Trophoblast cell (in vitro differentiated cells and primary cell): ENCODE results near the gene LIPN.
A peak's percentile ranks its signal among the peaks of the same experiment; 100 is the strongest.

Source experiments
- DNase-seq, 2 donors: peaks; one replicate each; pipeline ENCODE4 v3.0.0-alpha.2; 2016
- H2AFZ ChIP-seq: 2 replicates; pipeline ENCODE4 v1.6.1; 2013; ENCODE audit warnings: low read length, moderate library complexity, mild to moderate bottlenecking; ENCODE audit not compliant: insufficient read depth, poor library complexity
- H2AK5ac ChIP-seq: 2 replicates; pipeline ENCODE4 v1.6.1; 2013; ENCODE audit warnings: mild to moderate bottlenecking, low read length
- H2BK120ac ChIP-seq: 2 replicates; pipeline ENCODE4 v1.6.1; 2013; ENCODE audit warnings: low read length, mild to moderate bottlenecking, moderate library complexity; ENCODE audit not compliant: insufficient read depth, poor library complexity
- H2BK12ac ChIP-seq: 2 replicates; pipeline ENCODE4 v1.6.1; 2013; ENCODE audit warnings: mild to moderate bottlenecking, low read length, moderate library complexity
- H2BK5ac ChIP-seq: 2 replicates; pipeline ENCODE4 v1.6.1; 2013; ENCODE audit warnings: low read length, low read depth, moderate library complexity, mild to moderate bottlenecking; ENCODE audit not compliant: poor library complexity
- H3K14ac ChIP-seq: 2 replicates; pipeline ENCODE4 v1.6.1; 2013; ENCODE audit warnings: mild to moderate bottlenecking, low read length
- H3K18ac ChIP-seq: 2 replicates; pipeline ENCODE4 v1.6.1; 2013; ENCODE audit warnings: mild to moderate bottlenecking, low read length
- H3K23ac ChIP-seq: 2 replicates; pipeline ENCODE4 v1.6.1; 2013; ENCODE audit warnings: low read length
- H3K27ac ChIP-seq: 2 replicates; pipeline ENCODE4 v1.5.1; 2013; ENCODE audit warnings: low read depth, mild to moderate bottlenecking, inconsistent platforms, low read length, moderate library complexity
- H3K27me3 ChIP-seq: 2 replicates; pipeline ENCODE4 v1.6.1; 2013; ENCODE audit warnings: inconsistent platforms, mild to moderate bottlenecking, low read length, moderate library complexity; ENCODE audit not compliant: insufficient read depth
- H3K36me3 ChIP-seq, 2 experiments: 1 replicate in 1 of 2; 2 replicates in 1 of 2; pipeline ENCODE4 v1.6.1; 2013; ENCODE audit warnings: low read length in 2 of 2, mild to moderate bottlenecking in 2 of 2, moderate library complexity in 1 of 2; ENCODE audit not compliant: insufficient read depth in 2 of 2, control insufficient read depth in 1 of 2
- H3K4ac ChIP-seq: 2 replicates; pipeline ENCODE4 v1.6.1; 2013; ENCODE audit warnings: low read depth, mild to moderate bottlenecking, low read length, moderate library complexity
- H3K4me1 ChIP-seq, 2 experiments: 1 replicate in 1 of 2; 2 replicates in 1 of 2; pipeline ENCODE4 v1.6.1; 2013; ENCODE audit warnings: low read length in 2 of 2, mild to moderate bottlenecking in 2 of 2, moderate library complexity in 1 of 2; ENCODE audit not compliant: insufficient read depth in 2 of 2, control insufficient read depth in 1 of 2
- H3K4me2 ChIP-seq: 2 replicates; pipeline ENCODE4 v1.6.1; 2013; ENCODE audit warnings: inconsistent platforms, mild to moderate bottlenecking, low read length, moderate library complexity
- H3K4me3 ChIP-seq: 2 replicates; pipeline ENCODE4 v1.5.1; 2013; ENCODE audit warnings: mild to moderate bottlenecking, low read depth, low read length, inconsistent platforms
- H3K79me1 ChIP-seq: one replicate; pipeline ENCODE4 v1.6.1; 2013; ENCODE audit warnings: low read length
- H3K79me2 ChIP-seq: 2 replicates; pipeline ENCODE4 v1.6.1; 2013; ENCODE audit warnings: low read length, mild to moderate bottlenecking; ENCODE audit not compliant: control insufficient read depth, insufficient read depth, poor library complexity
- H3K9ac ChIP-seq: 2 replicates; pipeline ENCODE4 v1.6.1; 2013; ENCODE audit warnings: mild to moderate bottlenecking, low read length
- H3K9me3 ChIP-seq: 2 replicates; pipeline ENCODE4 v1.6.1; 2013; ENCODE audit warnings: low read depth, mild to moderate bottlenecking, control low read depth, inconsistent platforms, low read length; ENCODE audit not compliant: insufficient read depth
- H4K12ac ChIP-seq: 2 replicates; pipeline ENCODE4 v1.6.1; 2013; ENCODE audit warnings: low read depth, mild to moderate bottlenecking, low read length, moderate library complexity
- H4K8ac ChIP-seq: 2 replicates; pipeline ENCODE4 v1.6.1; 2013; ENCODE audit warnings: low read depth, mild to moderate bottlenecking, low read length, moderate library complexity
- H4K91ac ChIP-seq: one replicate; pipeline ENCODE4 v1.6.1; 2013; ENCODE audit warnings: low read depth, mild to moderate bottlenecking, low read length, moderate library complexity
- WGBS: extraction: QIAGEN DNeasy Blood & Tissue Kit; methylation state at CpG from one replicate; pipeline ENCODE4 v1.1.7; 2013; ENCODE audit warnings: missing lambda C conversion rate; ENCODE audit not compliant: insufficient read length, insufficient coverage; ENCODE audit errors: extremely low coverage; 5-methylcytosine and 5-hydroxymethylcytosine counted together

LIPN gene

DNA sequence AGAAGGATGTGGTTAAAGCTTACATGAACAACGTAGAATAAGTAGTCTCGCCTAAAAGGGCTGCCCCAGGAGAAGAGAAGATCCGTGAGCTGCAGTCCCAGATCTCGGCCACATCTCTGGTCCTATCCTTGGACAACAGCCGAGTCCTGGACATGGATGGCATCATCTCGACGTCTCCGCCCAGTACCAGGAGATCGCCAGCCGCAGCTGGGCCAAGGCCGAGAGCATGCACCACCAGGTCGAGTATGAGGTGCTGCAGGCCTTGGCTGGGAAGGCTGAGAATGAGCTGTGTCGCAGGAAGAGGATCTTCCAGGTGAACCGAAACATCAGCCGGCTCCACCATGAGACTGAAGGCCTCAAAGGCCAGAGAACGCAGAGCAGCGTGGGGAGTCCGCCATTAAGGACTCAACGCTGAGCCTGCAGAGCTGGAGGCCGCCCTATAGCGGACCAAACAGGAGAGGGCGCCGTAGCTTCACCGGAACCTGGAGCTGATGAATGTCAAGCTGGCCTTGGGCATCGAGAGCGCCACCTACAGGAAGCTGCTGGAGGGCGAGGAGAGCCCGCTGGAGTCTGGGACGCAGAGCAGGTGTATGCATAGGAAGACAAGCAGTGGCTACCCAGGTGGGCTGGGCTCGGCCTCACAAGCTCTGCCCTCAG lies 31.6 kb upstream of the LIPN start:
- Histone ChIP-seq H3K4me2 (no peak overlapping the region), H2BK12ac (no peak overlapping the region), H3K14ac (no peak overlapping the region), H3K23ac (no peak overlapping the region), H3K27ac (no peak overlapping the region), H4K8ac (no peak overlapping the region), H3K4ac (no peak overlapping the region), H3K4me3 (no peak overlapping the region), H4K12ac (no peak overlapping the region), H3K9me3 (peaks cover 6% of the 10 kb centered on the region), H4K91ac (no peak overlapping the region), H3K79me2 (no peaks in the 10 kb centered on the region), H3K18ac (no peak overlapping the region), H3K27me3 (no peaks in the 10 kb centered on the region), H3K36me3 (no peaks in the 10 kb centered on the region), H2BK120ac (no peak overlapping the region), H2AK5ac (no peak overlapping the region), H2AFZ (no peak overlapping the region), H3K9ac (no peak overlapping the region), H3K79me1 (no peaks in the 10 kb centered on the region), H2BK5ac (no peak overlapping the region), H3K4me1 (no peaks in the 10 kb centered on the region)
- DNase-seq: peak; percentile 35 to 46
- no CpG with 5 or more reads among the region's 30 CpGs for WGBS

DNA sequence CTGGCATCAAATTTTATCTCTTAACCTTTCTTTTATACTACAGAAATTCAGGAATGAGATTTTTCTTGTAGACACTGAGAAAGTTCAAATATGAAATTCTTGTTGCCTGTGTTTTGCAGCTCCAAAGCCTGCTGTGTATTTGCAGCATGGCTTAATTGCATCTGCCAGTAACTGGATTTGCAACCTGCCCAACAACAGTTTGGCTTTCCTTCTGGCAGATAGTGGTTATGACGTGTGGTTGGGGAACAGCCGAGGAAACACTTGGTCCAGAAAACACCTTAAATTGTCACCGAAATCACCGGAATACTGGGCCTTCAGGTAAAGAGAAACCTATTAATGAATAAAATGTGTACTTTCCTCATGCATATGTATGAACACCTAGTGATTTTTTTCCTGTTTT lies 29.0 kb upstream of the LIPN start:
- Histone ChIP-seq H3K4me1 (no peaks in the 10 kb centered on the region), H4K8ac (no peak overlapping the region), H3K27me3 (no peaks in the 10 kb centered on the region), H3K36me3 (no peaks in the 10 kb centered on the region), H2BK12ac (no peak overlapping the region), H3K4ac (no peak overlapping the region), H3K27ac (no peak overlapping the region), H4K91ac (no peak overlapping the region), H2BK120ac (no peak overlapping the region), H2AFZ (no peak overlapping the region), H3K79me2 (no peaks in the 10 kb centered on the region), H3K4me3 (no peak overlapping the region), H3K9me3 (peaks cover 6% of the 10 kb centered on the region), H4K12ac (no peak overlapping the region), H2AK5ac (no peak overlapping the region), H3K18ac (no peak overlapping the region), H3K9ac (no peak overlapping the region), H3K79me1 (no peaks in the 10 kb centered on the region), H3K4me2 (no peak overlapping the region), H3K23ac (no peak overlapping the region), H2BK5ac (no peak overlapping the region), H3K14ac (no peak overlapping the region)
- no peak for DNase-seq
- no CpG with 5 or more reads among the region's 4 CpGs for WGBS

DNA sequence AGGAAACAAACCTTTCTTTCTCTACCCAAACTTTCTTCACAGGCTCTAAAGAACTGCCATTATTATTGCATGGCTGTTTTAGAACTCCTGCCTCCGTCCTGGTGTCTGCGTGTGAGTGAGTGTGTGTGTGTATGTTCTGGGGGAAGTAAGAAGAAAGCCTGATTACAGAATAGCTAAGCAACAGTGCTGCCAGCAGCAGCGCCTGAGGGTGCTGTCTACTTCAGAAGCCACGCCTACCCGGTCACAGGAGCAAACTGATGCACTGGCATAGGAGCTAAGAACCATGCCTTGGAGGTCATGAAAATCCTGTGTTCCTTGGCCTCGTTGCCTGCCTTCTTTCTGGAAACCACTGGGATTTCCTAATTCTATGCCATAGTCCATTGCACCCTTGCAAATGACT lies 28.5 kb upstream of the LIPN start:
- H3K36me3 ChIP-seq: no peaks in the 10 kb centered on the region
- H3K79me1 ChIP-seq: no peaks in the 10 kb centered on the region
- H4K12ac ChIP-seq: no peak overlapping the region
- H2AFZ ChIP-seq: no peak overlapping the region
- no peak overlapping the region for H3K4me2 ChIP-seq
- peaks cover 6% of the 10 kb centered on the region for H3K9me3 ChIP-seq
- no peak overlapping the region for H2AK5ac ChIP-seq
- no peaks in the 10 kb centered on the region for H3K79me2 ChIP-seq
- H3K9ac ChIP-seq: no peak overlapping the region
- H2BK120ac ChIP-seq: no peak overlapping the region
- H2BK12ac ChIP-seq: no peak overlapping the region
- DNase-seq: peak; percentile 6 to 39
- H2BK5ac ChIP-seq: no peak overlapping the region
- H4K8ac ChIP-seq: no peak overlapping the region
- WGBS: no CpG with 5 or more reads among the region's 6 CpGs
- no peak overlapping the region for H3K23ac ChIP-seq
- H3K4ac ChIP-seq: no peak overlapping the region
- H3K18ac ChIP-seq: no peak overlapping the region
- no peak overlapping the region for H3K4me3 ChIP-seq
- H3K14ac ChIP-seq: no peak overlapping the region
- H3K4me1 ChIP-seq: no peaks in the 10 kb centered on the region
- no peak overlapping the region for H4K91ac ChIP-seq
- H3K27ac ChIP-seq: no peak overlapping the region
- no peaks in the 10 kb centered on the region for H3K27me3 ChIP-seq

DNA sequence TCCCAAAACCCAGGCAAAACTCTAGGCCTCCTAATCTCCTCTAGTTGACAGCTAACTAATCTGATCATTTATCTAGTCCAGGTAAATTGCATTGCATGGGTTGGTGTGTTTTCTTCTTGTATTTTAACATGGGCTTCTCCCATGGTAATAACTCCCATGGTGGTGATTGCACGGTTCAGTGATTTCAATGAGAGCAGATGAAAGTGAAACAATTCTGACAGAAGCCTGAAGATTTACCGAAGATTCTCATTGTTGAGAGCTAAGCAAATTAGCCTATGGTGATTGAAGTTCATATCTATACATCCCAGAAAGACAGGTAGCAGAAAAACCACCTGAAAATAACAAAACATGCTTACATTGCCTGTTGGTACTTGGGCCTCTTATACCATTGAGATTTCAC lies 26.6 kb upstream of the LIPN start:
- Histone ChIP-seq H2BK120ac (no peak overlapping the region), H3K4me2 (no peak overlapping the region), H4K8ac (no peak overlapping the region), H2BK5ac (no peak overlapping the region), H3K9ac (no peak overlapping the region), H3K18ac (no peak overlapping the region), H2AK5ac (no peak overlapping the region), H3K79me2 (no peaks in the 10 kb centered on the region), H3K27me3 (no peaks in the 10 kb centered on the region), H4K12ac (no peak overlapping the region), H3K4me1 (no peaks in the 10 kb centered on the region), H3K4me3 (no peak overlapping the region), H3K36me3 (no peaks in the 10 kb centered on the region), H4K91ac (no peak overlapping the region), H3K14ac (no peak overlapping the region), H3K27ac (no peak overlapping the region), H2AFZ (no peak overlapping the region), H2BK12ac (no peak overlapping the region), H3K4ac (no peak overlapping the region), H3K79me1 (no peaks in the 10 kb centered on the region), H3K9me3 (peaks cover 4% of the 10 kb centered on the region), H3K23ac (no peak overlapping the region)
- no CpG with 5 or more reads among the region's 2 CpGs for WGBS
- no peak for DNase-seq
